ENCODE results near the gene SLX9. TPM values are rescaled to one million over a fixed set of nuclear protein-coding genes. Genes with fewer than 3 reads are reported as not detected.

The SLX9 gene
- total RNA-seq, 1 donor from 2014 or later = 38.8 TPM

- H3K4me1 Mint-ChIP-seq (ENCODE audit: low read depth, unreplicated experiment) = peaks cover 5% of the 10 kb centered on the region
- peaks cover 7% of the 10 kb centered on the region for H3K36me3 Mint-ChIP-seq (ENCODE audit: low read depth, unreplicated experiment)
- no peak overlapping the region for H3K27ac Mint-ChIP-seq (ENCODE audit: unreplicated experiment)
- peaks cover 22% of the 10 kb centered on the region for H3K27me3 Mint-ChIP-seq (ENCODE audit: low read depth, unreplicated experiment)
- Histone ChIP-seq H3K4me1 (ENCODE audit: insufficient read depth, low read length) (peaks cover 4% of the 10 kb centered on the region), H3K79me2 (ENCODE audit: insufficient read depth, low read length) (no peaks in the 10 kb centered on the region), H4K20me1 (ENCODE audit: insufficient read depth, low read length) (no peaks in the 10 kb centered on the region), H3K9ac (ENCODE audit: low read length) (no peak overlapping the region), H2AFZ (ENCODE audit: low read depth, low read length) (no peak overlapping the region), H3K9me3 (ENCODE audit: insufficient read depth, low read depth, low read length) (peaks cover 4% of the 10 kb centered on the region), H3K27ac (ENCODE audit: low read depth, low read length) (no peak overlapping the region), H3K4me3 (ENCODE audit: insufficient read depth, low read depth, low read length) (no peak overlapping the region), H3K4me2 (ENCODE audit: low read length) (no peak overlapping the region), H3K27me3 (ENCODE audit: insufficient read depth, low read length) (peaks cover 2% of the 10 kb centered on the region), H3K36me3 (ENCODE audit: insufficient read depth, low read length) (no peaks in the 10 kb centered on the region)
- peaks cover 12% of the 10 kb centered on the region for H3K9me3 Mint-ChIP-seq (ENCODE audit: unreplicated experiment)
- TF ChIP-seq, protein P1, sequence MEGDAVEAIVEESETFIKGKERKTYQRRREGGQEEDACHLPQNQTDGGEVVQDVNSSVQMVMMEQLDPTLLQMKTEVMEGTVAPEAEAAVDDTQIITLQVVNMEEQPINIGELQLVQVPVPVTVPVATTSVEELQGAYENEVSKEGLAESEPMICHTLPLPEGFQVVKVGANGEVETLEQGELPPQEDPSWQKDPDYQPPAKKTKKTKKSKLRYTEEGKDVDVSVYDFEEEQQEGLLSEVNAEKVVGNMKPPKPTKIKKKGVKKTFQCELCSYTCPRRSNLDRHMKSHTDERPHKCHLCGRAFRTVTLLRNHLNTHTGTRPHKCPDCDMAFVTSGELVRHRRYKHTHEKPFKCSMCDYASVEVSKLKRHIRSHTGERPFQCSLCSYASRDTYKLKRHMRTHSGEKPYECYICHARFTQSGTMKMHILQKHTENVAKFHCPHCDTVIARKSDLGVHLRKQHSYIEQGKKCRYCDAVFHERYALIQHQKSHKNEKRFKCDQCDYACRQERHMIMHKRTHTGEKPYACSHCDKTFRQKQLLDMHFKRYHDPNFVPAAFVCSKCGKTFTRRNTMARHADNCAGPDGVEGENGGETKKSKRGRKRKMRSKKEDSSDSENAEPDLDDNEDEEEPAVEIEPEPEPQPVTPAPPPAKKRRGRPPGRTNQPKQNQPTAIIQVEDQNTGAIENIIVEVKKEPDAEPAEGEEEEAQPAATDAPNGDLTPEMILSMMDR (IDR thresholded peaks at IDR 0.05; ENCODE audit: insufficient read depth, low read depth, low read length) = no peak
- no peak for TF ChIP-seq EZH2 (IDR thresholded peaks at IDR 0.05; ENCODE audit: insufficient read depth, low read length)
- no peak for FAIRE-seq
- no peak for DNase-seq (ENCODE audit: low read depth)
- no peak overlapping the region for H3K4me3 Mint-ChIP-seq (ENCODE audit: unreplicated experiment)
Measured at GRCh38 chr21:45026066-45026745, 86.4 kb downstream of the SLX9 start.

Other genes starting within 250 kb of the SLX9 start
- not detected in 2 replicates for gene KRTAP10-12, start 242.9 kb upstream of the SLX9 start, total RNA-seq
- gene TSPEAR, start 228.5 kb upstream of the SLX9 start, total RNA-seq = not detected in 2 replicates
- 63.8 and 74.5 TPM in 2 replicates for gene UBE2G2, start 138.2 kb upstream of the SLX9 start, total RNA-seq
- gene SUMO3, start 122.0 kb upstream of the SLX9 start, total RNA-seq = 72.7 and 83.5 TPM in 2 replicates
- 208 and 240 TPM in 2 replicates for gene PTTG1IP, start 66.3 kb upstream of the SLX9 start, total RNA-seq
- 0.61 TPM in 1 of 2 replicates, not detected in the other for gene ITGB2, start 19.1 kb upstream of the SLX9 start, total RNA-seq
- 18.4 and 25.8 TPM in 2 replicates for gene ADARB1, start 134.6 kb downstream of the SLX9 start, total RNA-seq

Data from astrocyte (in vitro differentiated cells and primary cell).